Right ventricle myocardium inferior (tissue), 1 donor: Measurements from ENCODE around the gene EVX2. TPM values are rescaled to one million over a fixed set of nuclear protein-coding genes. Genes with fewer than 3 reads are reported as not detected.

Source experiments
- ATAC-seq: fragments of 200-7000 bp; cut with Tn5 transposase; one replicate; pipeline ENCODE4 v1.9.1; 2020; ENCODE audit warnings: mild to moderate bottlenecking, moderate library complexity
- DNase-seq: peaks from one replicate; pipeline ENCODE4 v3.0.0; 2021; ENCODE audit errors: missing footprints
- intact Hi-C: fragments of 100-400 bp; cut with DNase I; formaldehyde crosslinking; loops from one replicate; pipeline ENCODE4 v1.11.0; 2022
- total RNA-seq: library from RNA; stranded (reverse); fragmentation: NEBNext Ultra II Directional; extraction: Animal tissue kit (Norgen Biotek cat#: 25700); gene quantifications from one replicate; pipeline ENCODE4 v1.2.1, GENCODE V29; 2021
- donor health status: DM: no; HTN: yes; CAD: no; lungs with severe emphysema.

The EVX2 gene
- total RNA-seq, 1 donor from 2014 or later = not detected

GRCh38 chr2:176078541-176079284, 5.0 kb downstream of the EVX2 start:
- ATAC-seq (no peak), DNase-seq (no peak)
- intact Hi-C loops = no loop called here

GRCh38 chr2:176076796-176077195, 7.0 kb downstream of the EVX2 start:
- ATAC-seq (no peak), DNase-seq (no peak)
- intact Hi-C loops = no loop called here

GRCh38 chr2:176076063-176076462, 7.7 kb downstream of the EVX2 start:
- intact Hi-C loops = no loop called here
- ATAC-seq = no peak

GRCh38 chr2:176075481-176075880, 8.3 kb downstream of the EVX2 start:
- DNase-seq (no peak), ATAC-seq (no peak)
- intact Hi-C loops = no loop called here

More at GRCh38 chr2:176076063-176076462, 7.7 kb downstream of the EVX2 start:
- DNase-seq = no peak

GRCh38 chr2:176074919-176075425, 8.8 kb downstream of the EVX2 start:
- intact Hi-C loops = no loop called here
- DNase-seq = no peak

GRCh38 chr2:176072951-176073904, 10.5 kb downstream of the EVX2 start:
- DNase-seq (no peak), ATAC-seq (no peak)
- intact Hi-C loops = no loop called here

More at GRCh38 chr2:176074919-176075425, 8.8 kb downstream of the EVX2 start:
- no peak for ATAC-seq

GRCh38 chr2:176072292-176072669, 11.5 kb downstream of the EVX2 start:
- intact Hi-C loops = no loop called here
- ATAC-seq = no peak
- DNase-seq = no peak

GRCh38 chr2:176071330-176072291, 12.2 kb downstream of the EVX2 start:
- intact Hi-C loops = no loop called here
- ATAC-seq (no peak), DNase-seq (no peak)

GRCh38 chr2:176068419-176068832, 15.3 kb downstream of the EVX2 start:
- DNase-seq (no peak), ATAC-seq (no peak)
- intact Hi-C loops = no loop called here

GRCh38 chr2:176067589-176068418, 16.0 kb downstream of the EVX2 start:
- intact Hi-C loops = no loop called here
- ATAC-seq = peak; percentile 26
- no peak for DNase-seq

GRCh38 chr2:176066645-176067588, 16.8 kb downstream of the EVX2 start:
- intact Hi-C loops = no loop called here
- ATAC-seq = no peak
- no peak for DNase-seq

GRCh38 chr2:176063958-176064357, 19.8 kb downstream of the EVX2 start:
- intact Hi-C loops = no loop called here
- ATAC-seq (no peak), DNase-seq (no peak)

GRCh38 chr2:176056406-176056805, 27.4 kb downstream of the EVX2 start:
- intact Hi-C loops = no loop called here
- no peak for ATAC-seq

GRCh38 chr2:176039375-176039774, 44.4 kb downstream of the EVX2 start:
- intact Hi-C loops = no loop called here
- DNase-seq (no peak), ATAC-seq (no peak)

More at GRCh38 chr2:176056406-176056805, 27.4 kb downstream of the EVX2 start:
- DNase-seq = no peak

GRCh38 chr2:176038694-176039093, 45.1 kb downstream of the EVX2 start:
- ATAC-seq (no peak), DNase-seq (no peak)
- intact Hi-C loops = no loop called here

GRCh38 chr2:176035013-176035691, 48.6 kb downstream of the EVX2 start:
- ATAC-seq (peak; percentile 82), DNase-seq (no peak)

More at GRCh38 chr2:176035013-176035691, 48.6 kb downstream of the EVX2 start:
- intact Hi-C loops = no loop called here
